K562 (cell line): ENCODE results near the gene LLGL1. TPM values are rescaled to one million over a fixed set of nuclear protein-coding genes. Genes with fewer than 3 reads are reported as not detected.

ENCODE experiments used
- ATAC-seq: fragments of 200-7000 bp; cut with Tn5 transposase; 3 replicates; pipeline ENCODE4 v1.9.1; 2020; ENCODE audit warnings: moderate library complexity
- BruUV-seq: library from RNA; stranded (reverse); fragments of 400-500 nt; replicated peaks from 2 replicates; lab custom pipeline; 2021; lab: Mats Ljungman, UMichigan
- CTCF ChIA-PET: fragments of 300-600 bp; formaldehyde crosslinking; extraction: SDS; loops from one replicate; lab custom pipeline; 2021; ENCODE audit warnings: low intra/inter-chr PET ratio; lab: Yijun Ruan, JAX
- POLR2A ChIA-PET: fragments of 300-600, 350-650 bp; sonication (Branson Sonifier 250); formaldehyde crosslinking; extraction: SDS; loops from one replicate; lab custom pipeline; 2021; ENCODE audit warnings: antibody characterized with exemption, inconsistent platforms; lab: Yijun Ruan, JAX
- DNase-seq, 4 experiments: peaks; one replicate each; pipeline versions ENCODE4 v3.0.0 to v3.0.0-alpha.2; 2011 to 2018; ENCODE audit warnings: low spot score in 3 of 4, mixed read lengths in 3 of 4; ENCODE audit errors: extremely low read depth in 1 of 4
- FAIRE-seq: peaks from 2 replicates; lab custom pipeline; 2011; peaks lifted over from hg19 to GRCh38; lab: Jason Lieb, UNC
- H2AFZ ChIP-seq: 2 replicates; pipeline ENCODE4 v1.6.0; 2011; ENCODE audit warnings: low read depth, low read length, control low read depth, inconsistent platforms
- H3K27ac ChIP-seq: fragments of 200-600 bp; 3 replicates; pipeline ENCODE4 v1.8.0; 2011; ENCODE audit warnings: low read depth, mild to moderate bottlenecking, control low read depth, inconsistent platforms, low read length, moderate library complexity, mixed read lengths; ENCODE audit errors: extremely low read depth
- H3K27me3 ChIP-seq, 2 experiments: fragments of 300-600 bp in 1 of 2; 2 replicates in 1 of 2; 3 replicates in 1 of 2; pipeline versions ENCODE4 v1.6.0 to v1.8.0; 2011; ENCODE audit warnings: inconsistent platforms in 2 of 2, low read length in 2 of 2, mild to moderate bottlenecking in 1 of 2, mixed read lengths in 1 of 2, moderate library complexity in 1 of 2; ENCODE audit not compliant: control insufficient read depth in 2 of 2, insufficient read depth in 2 of 2
- H3K36me3 ChIP-seq: fragments of 300-600 bp; 3 replicates; pipeline ENCODE4 v1.8.0; 2011; ENCODE audit warnings: mild to moderate bottlenecking, low read length, inconsistent platforms; ENCODE audit not compliant: control insufficient read depth, insufficient read depth
- H3K4me1 ChIP-seq, 2 experiments: fragments of 200-600 bp in 1 of 2; replicated peaks in 1 of 2; 2 replicates in 1 of 2; 3 replicates in 1 of 2; pipeline versions ENCODE4 v1.5.1 to v1.8.0; 2011; ENCODE audit warnings: inconsistent platforms in 2 of 2, low read length in 2 of 2, mild to moderate bottlenecking in 1 of 2, mixed read lengths in 1 of 2, moderate library complexity in 1 of 2; ENCODE audit not compliant: control insufficient read depth in 2 of 2, insufficient read depth in 2 of 2
- H3K4me2 ChIP-seq: 2 replicates; pipeline ENCODE4 v1.6.1; 2011; ENCODE audit warnings: low read length, control low read depth, inconsistent platforms, mixed read lengths; ENCODE audit not compliant: insufficient read depth
- H3K4me3 ChIP-seq: fragments of 200-600 bp; sonication (generic), shearing (Covaris generic); 2 replicates; pipeline ENCODE4 v1.5.1; 2016; ENCODE audit warnings: control low read depth, inconsistent platforms
- H3K79me2 ChIP-seq: fragments of 200-600 bp; 3 replicates; pipeline ENCODE4 v1.8.0; 2011; ENCODE audit warnings: low read length, inconsistent platforms; ENCODE audit not compliant: control insufficient read depth, insufficient read depth
- H3K9ac ChIP-seq, 2 experiments: 2 replicates each; pipeline versions ENCODE4 v1.6.0 to v1.6.1; 2011; ENCODE audit warnings: low read depth in 2 of 2, low read length in 2 of 2, control low read depth in 1 of 2, inconsistent platforms in 1 of 2, mild to moderate bottlenecking in 1 of 2, mixed read lengths in 1 of 2; ENCODE audit not compliant: insufficient read depth in 1 of 2
- H3K9me1 ChIP-seq: one replicate; pipeline ENCODE4 v1.6.0; 2011; ENCODE audit warnings: inconsistent platforms, mild to moderate bottlenecking, low read length, moderate library complexity; ENCODE audit not compliant: control insufficient read depth, insufficient read depth
- H3K9me3 ChIP-seq: replicated peaks from 2 replicates; pipeline ENCODE4 v1.5.1; 2011; ENCODE audit warnings: low read depth, low read length, inconsistent platforms; ENCODE audit not compliant: control insufficient read depth, insufficient read depth
- H4K20me1 ChIP-seq: replicated peaks from 2 replicates; pipeline ENCODE4 v1.6.1; 2011; ENCODE audit warnings: low read length, inconsistent platforms, mixed read lengths; ENCODE audit not compliant: control insufficient read depth, insufficient read depth
- GTF2F1 ChIP-seq: IDR thresholded peaks from 2 replicates; pipeline ENCODE4 v1.6.1; 2011; ENCODE audit warnings: low read depth, low read length, improper control_type of control experiment
- LEF1 ChIP-seq: fragments of 450-650 bp; IDR thresholded peaks from 2 replicates; pipeline ENCODE4 v1.6.1; 2016; ENCODE audit warnings: mild to moderate bottlenecking
- MCM5 ChIP-seq: fragments of 450-650 bp; IDR thresholded peaks from 2 replicates; pipeline ENCODE4 v1.6.1; 2016; ENCODE audit warnings: low read depth
- PTBP1 ChIP-seq: fragments of 200-400 bp; formaldehyde crosslinking; IDR thresholded peaks from 2 replicates; pipeline ENCODE4 v1.6.1; 2017; ENCODE audit warnings: low read depth, low read length
- RBBP5 ChIP-seq: fragments of 200-600 bp; sonication (generic); IDR thresholded peaks from 2 replicates; pipeline ENCODE4 v1.6.1; 2012; ENCODE audit warnings: borderline replicate concordance, mild to moderate bottlenecking, low read length, control low read depth, inconsistent platforms; ENCODE audit not compliant: insufficient read depth, poor library complexity, severe bottlenecking
- ZNF23 ChIP-seq: fragments of 250-450 bp; sonication (Bioruptor Pico); IDR thresholded peaks from 2 replicates; pipeline ENCODE4 v1.4.0; 2020; ENCODE audit warnings: mild to moderate bottlenecking
- WGBS: fragments of 100-300 bp; shearing (Covaris generic); methylation state at CpG from one replicate; pipeline ENCODE4 v1.1.6; 2016; ENCODE audit warnings: low coverage, mixed read lengths; ENCODE audit not compliant: insufficient coverage; ENCODE audit errors: missing lambda C conversion rate; 5-methylcytosine and 5-hydroxymethylcytosine counted together
- in situ Hi-C: fragments of 300-500 bp; cut with MboI; formaldehyde crosslinking; loops from 4 replicates; pipeline ENCODE4 v1.15.0; 2018; ENCODE audit warnings: inconsistent platforms, mixed read lengths
- intact Hi-C: fragments of 100-400 bp; cut with micrococcal nuclease; formaldehyde crosslinking; loops from 2 replicates; pipeline ENCODE4 v1.14.2; 2022
- polyA plus RNA-seq, 8 experiments: library from polyadenylated mRNA; depleted of rRNA in 4 of 8; stranded (reverse) in 5 of 8; unstranded in 3 of 8; fragments of >200 nt; fragmentation: Nextera tagmentation in 2 of 8; fragmentation: Illumina TruSeq in 1 of 8; extraction: Ambion mirVana in 2 of 8; extraction: Trizol in 1 of 8; gene quantifications; 2 replicates each; pipeline versions ENCODE4 v1.2.1 to v1.2.3, GENCODE V29; 2011 to 2014; ENCODE audit warnings: inconsistent platforms in 1 of 8, missing spikeins in 1 of 8
- total RNA-seq, 7 experiments: library from RNA; depleted of rRNA in 6 of 7; stranded (reverse); fragments of >200 nt in 6 of 7; fragmentation: Illumina TruSeq in 2 of 7; extraction: Trizol in 2 of 7; gene quantifications; 2 replicates each; pipeline versions ENCODE4 v1.2.1 to v1.2.3, GENCODE V29; 2011 to 2021; ENCODE audit warnings: low replicate concordance in 1 of 7
- TF ChIP-seq, protein P1 (sequence below): fragments of 250-450 bp; sonication (Bioruptor Pico); IDR thresholded peaks from 2 replicates; pipeline ENCODE4 v1.5.1; 2021; ENCODE audit warnings: mild to moderate bottlenecking

LLGL1 gene
- total and polyA plus RNA-seq, 9 of the 15 experiments (the other 6 are each of a cell fraction or from before 2014, with no cell fraction given), result 0.11 to 12.9 (median 5.3) TPM; not detected in 1

GRCh38 chr17:18228176-18228682 lies 2.8 kb downstream of the LLGL1 start:
- TF ChIP-seq RBBP5 (no peak), LEF1 (no peak), MCM5 (no peak), GTF2F1 (no peak), ZNF23 (CRISPR knock-in tag) (no peak), PTBP1 (0 out of 2 replicates have a peak, but pooled peaks have one; percentile 59)
- TF ChIP-seq, protein P1, sequence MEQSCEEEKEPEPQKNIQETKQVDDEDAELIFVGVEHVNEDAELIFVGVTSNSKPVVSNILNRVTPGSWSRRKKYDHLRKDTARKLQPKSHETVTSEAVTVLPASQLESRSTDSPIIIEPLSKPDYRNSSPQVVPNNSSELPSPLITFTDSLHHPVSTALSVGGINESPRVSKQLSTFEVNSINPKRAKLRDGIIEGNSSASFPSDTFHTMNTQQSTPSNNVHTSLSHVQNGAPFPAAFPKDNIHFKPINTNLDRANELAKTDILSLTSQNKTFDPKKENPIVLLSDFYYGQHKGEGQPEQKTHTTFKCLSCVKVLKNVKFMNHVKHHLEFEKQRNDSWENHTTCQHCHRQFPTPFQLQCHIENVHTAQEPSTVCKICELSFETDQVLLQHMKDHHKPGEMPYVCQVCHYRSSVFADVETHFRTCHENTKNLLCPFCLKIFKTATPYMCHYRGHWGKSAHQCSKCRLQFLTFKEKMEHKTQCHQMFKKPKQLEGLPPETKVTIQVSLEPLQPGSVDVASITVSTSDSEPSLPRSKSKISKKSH (CRISPR knock-in tag), result no peak
- no peak for ATAC-seq
- no peak overlapping the region for H3K27ac ChIP-seq
- BruUV-seq, result no TSS peak
- no peaks in the 10 kb centered on the region for H3K36me3 ChIP-seq
- no peak overlapping the region; a peak in 1 of 4 replicates for H3K9ac ChIP-seq
- H3K27me3 ChIP-seq, result no peaks in the 10 kb centered on the region
- intact Hi-C loops (no loop called here), in situ Hi-C loops (no loop called here)
- H4K20me1 ChIP-seq, result no peaks in the 10 kb centered on the region
- no peaks in the 10 kb centered on the region for H3K9me3 ChIP-seq
- FAIRE-seq, result no peak
- no peak for DNase-seq
- no peak overlapping the region for H3K4me3 ChIP-seq
- no peak overlapping the region for H2AFZ ChIP-seq
- H3K4me2 ChIP-seq, result no peak overlapping the region
- peaks cover 4 to 38% of the 10 kb centered on the region in 2 experiments; a peak in 3 of 5 replicates for H3K4me1 ChIP-seq
- ChIA-PET POLR2A (interaction anchor here (1.3 kb wide), 1 partner anchor 8 kb away, joined by 3 read pairs; no protein-coding TSS in a partner anchor), CTCF (no interaction called here)
- 57% methylated on average over 10 of the region's 10 CpGs for WGBS
- no peaks in the 10 kb centered on the region for H3K9me1 ChIP-seq
- H3K79me2 ChIP-seq, result peaks cover 8% of the 10 kb centered on the region; the same call in 2 of the 3 replicates
